ENCODE measurements around the gene SIK3. TPM values are rescaled to one million over a fixed set of nuclear protein-coding genes. Genes with fewer than 3 reads are reported as not detected.
A peak's percentile ranks its signal among the peaks of the same experiment; 100 is the strongest.
"Not testable (repeated sequence)": the region's sequence is repeated elsewhere in the genome, so short reads cannot be mapped to it uniquely, and the experiment has no call there.

SIK3 gene
- total RNA-seq, 1 donor from 2014 or later: 88.4 TPM

DNA sequence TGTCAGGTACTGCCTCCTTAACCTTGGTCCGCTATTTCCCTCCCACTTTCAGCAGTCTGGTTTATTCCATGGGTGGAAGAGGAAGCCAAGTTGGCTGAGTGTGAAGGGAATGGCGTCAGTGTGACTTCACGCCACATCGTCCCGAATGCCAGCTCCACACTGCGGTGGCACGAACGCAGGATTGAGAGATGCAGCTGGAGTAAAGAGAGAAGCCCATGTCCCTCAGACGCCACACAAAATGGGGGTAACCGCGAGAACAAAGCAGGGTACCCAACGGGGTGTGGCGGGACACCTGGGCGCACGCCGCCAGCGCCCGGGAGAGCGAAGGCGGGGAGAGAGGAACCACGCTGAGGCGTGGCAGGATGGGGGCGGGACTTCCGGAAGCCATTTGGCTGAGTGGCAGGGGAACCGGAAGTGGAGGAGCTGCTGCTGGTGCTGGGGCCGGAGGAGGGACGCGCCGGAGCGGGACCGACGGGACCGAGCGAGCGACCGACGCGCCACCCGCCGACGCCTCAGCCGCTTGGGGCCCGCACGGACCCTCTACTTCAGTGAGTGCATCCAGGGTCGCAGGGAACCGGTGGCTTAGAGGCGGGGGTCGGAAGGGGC, 45.7 kb upstream of the SIK3 start, which contains the start of gene PAFAH1B2:
PAFAH1B2 (plus strand) TSS at position 417 of the 606 bp plus-strand sequence. CDS start 8,161 bp downstream, outside the sequence.
- Mint-ChIP-seq H3K36me3 (ENCODE audit: low read depth) (peaks cover 33% of the 10 kb centered on the region), H3K9me3 (no peaks in the 10 kb centered on the region), H3K4me3 (peak within 1 kb of the TSS; percentile 95), H3K4me1 (peaks cover 40% of the 10 kb centered on the region), H3K27me3 (peaks cover 5% of the 10 kb centered on the region), H3K27ac (peak within 1 kb of the TSS; percentile 95)
- intact Hi-C loops (cut with micrococcal nuclease): loop anchor here (1.0 to 5.0 kb wide), 4 partner anchors 34 to 88 kb away; partner anchors contain the start of genes PCSK7, RNF214, SIDT2 and SIK3
- DNase-seq: peak; percentile 95
- ChIA-PET POLR2A (interaction anchor here (0.5 to 5.2 kb wide), 22 partner anchors 18 to 371 kb away, joined by 3 to 79 read pairs (median 4); partner anchors contain the start of genes BUD13, CEP164, PCSK7 and RNF214), CTCF (interaction anchor here (0.9 to 2.8 kb wide), 6 partner anchors 36 to 264 kb away, joined by 3 to 16 read pairs (median 6); partner anchors contain the start of gene SIDT2)
- TF ChIP-seq, protein P1, sequence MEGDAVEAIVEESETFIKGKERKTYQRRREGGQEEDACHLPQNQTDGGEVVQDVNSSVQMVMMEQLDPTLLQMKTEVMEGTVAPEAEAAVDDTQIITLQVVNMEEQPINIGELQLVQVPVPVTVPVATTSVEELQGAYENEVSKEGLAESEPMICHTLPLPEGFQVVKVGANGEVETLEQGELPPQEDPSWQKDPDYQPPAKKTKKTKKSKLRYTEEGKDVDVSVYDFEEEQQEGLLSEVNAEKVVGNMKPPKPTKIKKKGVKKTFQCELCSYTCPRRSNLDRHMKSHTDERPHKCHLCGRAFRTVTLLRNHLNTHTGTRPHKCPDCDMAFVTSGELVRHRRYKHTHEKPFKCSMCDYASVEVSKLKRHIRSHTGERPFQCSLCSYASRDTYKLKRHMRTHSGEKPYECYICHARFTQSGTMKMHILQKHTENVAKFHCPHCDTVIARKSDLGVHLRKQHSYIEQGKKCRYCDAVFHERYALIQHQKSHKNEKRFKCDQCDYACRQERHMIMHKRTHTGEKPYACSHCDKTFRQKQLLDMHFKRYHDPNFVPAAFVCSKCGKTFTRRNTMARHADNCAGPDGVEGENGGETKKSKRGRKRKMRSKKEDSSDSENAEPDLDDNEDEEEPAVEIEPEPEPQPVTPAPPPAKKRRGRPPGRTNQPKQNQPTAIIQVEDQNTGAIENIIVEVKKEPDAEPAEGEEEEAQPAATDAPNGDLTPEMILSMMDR (IDR thresholded peaks at IDR 0.05): no peak
- peak; percentile 84 for ATAC-seq (ENCODE audit: low read depth)

GRCh38 chr11:117143390-117143789, 45.2 kb upstream of the SIK3 start:
- Mint-ChIP-seq H3K27ac (peak overlapping the region; percentile 95), H3K9me3 (no peaks in the 10 kb centered on the region), H3K36me3 (ENCODE audit: low read depth) (peaks cover 31% of the 10 kb centered on the region), H3K4me1 (peaks cover 39% of the 10 kb centered on the region), H3K27me3 (peaks cover 5% of the 10 kb centered on the region), H3K4me3 (peak overlapping the region; percentile 95)
- intact Hi-C loops (cut with micrococcal nuclease): loop anchor here (5.0 kb wide), 1 partner anchor 46 kb away; the partner anchor contains the start of gene SIK3
- DNase-seq: no peak
- CTCF ChIA-PET: interaction anchor here (0.9 to 2.8 kb wide), 4 partner anchors 36 to 88 kb away, joined by 3 to 16 read pairs (median 10); partner anchors contain the start of gene SIDT2
- TF ChIP-seq, protein P1 (IDR thresholded peaks at IDR 0.05): no peak
- POLR2A ChIA-PET: interaction anchor here (0.6 to 5.2 kb wide), 14 partner anchors 23 to 356 kb away, joined by 3 to 79 read pairs (median 5); partner anchors contain the start of genes CEP164, PCSK7, RNF214 and SIDT2
- no peak for ATAC-seq (ENCODE audit: low read depth)

DNA sequence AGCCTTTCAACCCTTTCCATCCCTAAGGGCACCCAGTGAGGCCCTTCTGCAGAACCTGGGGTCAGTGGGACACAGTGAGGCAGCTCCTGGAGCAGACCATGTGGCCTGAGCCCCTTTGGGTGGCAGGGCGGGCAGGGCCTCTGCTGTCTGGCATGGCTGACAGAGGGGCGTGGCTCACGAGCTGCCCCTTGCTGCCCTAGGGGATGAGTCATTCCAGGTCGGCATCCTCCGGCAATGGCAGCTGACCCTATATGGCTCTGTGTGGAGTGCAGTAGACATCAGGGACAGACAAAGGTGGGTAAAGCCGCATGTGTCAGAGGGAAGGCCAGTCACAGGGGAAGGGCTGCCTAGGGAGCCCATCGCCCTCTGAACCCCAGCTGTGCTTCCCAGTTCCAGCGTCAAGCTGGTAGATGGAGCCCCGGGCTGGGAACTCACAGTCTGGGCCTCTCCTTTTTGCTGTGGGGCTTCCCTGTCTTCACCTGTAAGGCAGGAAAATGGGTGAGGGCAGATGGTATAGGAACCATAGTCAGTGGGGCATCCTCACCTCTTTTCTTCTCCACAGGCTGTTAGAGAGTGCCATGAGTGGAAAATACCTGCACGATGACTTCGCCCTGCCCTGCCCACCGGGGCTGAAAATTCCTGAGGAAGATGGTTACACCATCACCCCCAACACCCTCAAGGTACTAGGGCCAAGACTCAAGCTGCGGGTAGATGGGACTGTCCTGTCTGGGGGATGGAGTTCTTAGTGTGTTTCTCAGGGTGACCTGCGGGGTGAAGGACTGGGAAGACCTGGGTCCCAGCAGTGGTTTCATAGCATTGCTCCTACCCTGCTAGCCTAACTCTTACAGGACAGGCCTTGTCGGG, 39.2 kb upstream of the SIK3 start:
- H3K9me3 Mint-ChIP-seq; H3K27me3 Mint-ChIP-seq; DNase-seq; H3K4me1 Mint-ChIP-seq; H3K36me3 Mint-ChIP-seq (ENCODE audit: low read depth); H3K27ac Mint-ChIP-seq; ATAC-seq (ENCODE audit: low read depth); CTCF ChIA-PET; H3K4me3 Mint-ChIP-seq; POLR2A ChIA-PET; intact Hi-C loops (cut with micrococcal nuclease): not testable (repeated sequence)

DNA sequence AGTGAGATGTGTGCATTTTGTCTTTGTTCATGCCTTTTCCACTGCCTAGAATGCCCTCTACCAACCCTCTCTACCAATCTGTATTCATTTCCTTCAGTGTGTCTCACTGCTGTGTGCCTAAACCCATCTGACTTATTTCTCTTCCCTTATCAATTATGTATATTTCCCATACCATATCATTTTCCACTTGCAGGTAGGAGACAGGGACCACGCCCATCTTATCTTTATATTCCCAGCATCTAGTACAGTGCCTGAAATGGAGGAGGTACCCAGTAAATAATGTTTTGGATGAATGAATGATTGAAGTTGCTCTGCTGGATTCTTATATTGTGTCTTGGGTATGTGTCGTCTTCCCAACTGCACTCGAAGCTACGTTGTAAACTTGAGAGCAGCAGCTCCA, 36.8 kb upstream of the SIK3 start:
- H3K27me3 Mint-ChIP-seq; H3K4me3 Mint-ChIP-seq; H3K4me1 Mint-ChIP-seq; DNase-seq; H3K27ac Mint-ChIP-seq; POLR2A ChIA-PET; H3K36me3 Mint-ChIP-seq (ENCODE audit: low read depth); CTCF ChIA-PET; ATAC-seq (ENCODE audit: low read depth); H3K9me3 Mint-ChIP-seq: not testable (repeated sequence)
- intact Hi-C loops (cut with micrococcal nuclease): loop anchor here (5.0 kb wide), 1 partner anchor 72 kb away; no protein-coding TSS in a partner anchor

DNA sequence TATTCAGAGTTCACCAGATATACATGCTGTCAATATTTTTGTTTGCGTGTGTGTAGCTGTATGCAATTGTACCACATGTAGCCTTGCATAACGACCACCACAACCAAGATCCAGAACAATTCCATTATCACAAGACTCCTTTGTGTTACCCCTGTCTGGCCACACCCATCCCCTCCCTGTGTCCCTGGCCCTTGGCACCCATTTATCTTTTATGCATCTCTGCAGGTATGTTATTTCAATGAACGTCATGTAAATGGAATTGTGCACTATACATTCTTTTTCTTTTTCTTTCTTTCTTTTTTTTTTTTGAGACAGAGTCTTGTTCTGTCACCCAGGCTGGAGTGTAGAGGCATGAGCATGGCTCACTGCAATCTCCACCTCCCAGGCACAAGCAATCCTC, 36.2 kb upstream of the SIK3 start:
- no peaks in the 10 kb centered on the region for H3K4me1 Mint-ChIP-seq

More for the DNA sequence above, 36.2 kb upstream of the SIK3 start:
- no peak overlapping the region for H3K4me3 Mint-ChIP-seq
- ATAC-seq (ENCODE audit: low read depth): no peak
- POLR2A ChIA-PET: no interaction called here
- no peaks in the 10 kb centered on the region for H3K9me3 Mint-ChIP-seq
- H3K27ac Mint-ChIP-seq: no peak overlapping the region
- DNase-seq: no peak
- TF ChIP-seq, protein P1 (IDR thresholded peaks at IDR 0.05): no peak
- CTCF ChIA-PET: no interaction called here
- intact Hi-C loops (cut with micrococcal nuclease): loop anchor here (5.0 kb wide), 1 partner anchor 73 kb away; no protein-coding TSS in a partner anchor
- no peaks in the 10 kb centered on the region for H3K27me3 Mint-ChIP-seq
- no peaks in the 10 kb centered on the region for H3K36me3 Mint-ChIP-seq (ENCODE audit: low read depth)
